Measurements from ENCODE around the gene CALHM3.
"Not testable (repeated sequence)": the region's sequence is repeated elsewhere in the genome, so short reads cannot be mapped to it uniquely, and the experiment has no call there.

CALHM3 gene, protein sequence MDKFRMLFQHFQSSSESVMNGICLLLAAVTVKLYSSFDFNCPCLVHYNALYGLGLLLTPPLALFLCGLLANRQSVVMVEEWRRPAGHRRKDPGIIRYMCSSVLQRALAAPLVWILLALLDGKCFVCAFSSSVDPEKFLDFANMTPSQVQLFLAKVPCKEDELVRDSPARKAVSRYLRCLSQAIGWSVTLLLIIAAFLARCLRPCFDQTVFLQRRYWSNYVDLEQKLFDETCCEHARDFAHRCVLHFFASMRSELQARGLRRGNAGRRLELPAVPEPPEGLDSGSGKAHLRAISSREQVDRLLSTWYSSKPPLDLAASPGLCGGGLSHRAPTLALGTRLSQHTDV

DNA sequence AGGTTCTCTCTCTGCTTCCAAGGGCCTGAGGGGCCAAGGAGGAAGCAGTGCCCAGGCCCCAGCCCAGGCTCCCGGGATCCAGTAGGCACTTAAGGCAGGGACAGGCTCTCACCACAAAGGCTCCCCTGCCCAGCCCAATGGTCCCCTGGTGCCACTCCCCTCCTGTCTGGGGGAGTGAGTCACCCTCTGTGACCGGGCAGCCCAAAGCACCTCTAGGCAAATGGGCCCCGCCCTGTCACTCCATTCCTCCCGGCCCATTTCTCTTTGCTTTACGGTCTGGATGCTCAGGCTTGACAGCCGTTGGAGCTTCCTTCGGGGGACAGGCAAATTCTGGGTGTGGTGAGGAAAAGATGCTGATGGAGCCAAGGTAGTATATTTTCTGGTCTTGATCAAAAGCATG lies at the start of gene CALHM3:
Gene CALHM3 (minus strand): TSS at position 106 of the 400 bp plus-strand sequence. CDS start 208 bp downstream, outside the sequence.
- in situ Hi-C loops (cut with HindIII; ENCODE audit: low pct_ligation_motif_present, low pct_unique_long_range_greater_than_20kb, low sequenced_read_pairs) = no loop called here

DNA sequence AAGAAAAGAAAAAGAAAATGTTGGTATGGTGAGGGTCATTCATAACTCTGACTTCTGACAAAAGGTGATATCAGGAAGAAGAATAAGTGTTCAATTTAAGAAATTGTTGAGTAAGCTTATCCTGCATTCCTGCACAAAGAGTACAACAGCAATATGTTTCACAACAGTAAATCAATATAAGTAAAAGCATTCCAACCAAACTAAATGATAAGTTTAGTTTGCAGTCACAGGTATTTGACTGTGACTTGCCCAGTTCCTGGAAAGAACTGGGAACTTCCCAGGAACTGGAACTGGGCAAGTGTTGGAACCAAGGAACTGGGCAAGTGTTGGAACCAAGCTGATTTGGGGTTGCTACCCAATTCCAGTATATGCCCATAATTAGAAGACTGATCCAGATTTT lies 49.5 kb upstream of the CALHM3 start:
- DNase-seq = no peak
- in situ Hi-C loops (cut with HindIII; ENCODE audit: low pct_ligation_motif_present, low pct_unique_long_range_greater_than_20kb, low sequenced_read_pairs) = no loop called here

More for the DNA sequence above, at the start of gene CALHM3:
- DNase-seq = no peak

DNA sequence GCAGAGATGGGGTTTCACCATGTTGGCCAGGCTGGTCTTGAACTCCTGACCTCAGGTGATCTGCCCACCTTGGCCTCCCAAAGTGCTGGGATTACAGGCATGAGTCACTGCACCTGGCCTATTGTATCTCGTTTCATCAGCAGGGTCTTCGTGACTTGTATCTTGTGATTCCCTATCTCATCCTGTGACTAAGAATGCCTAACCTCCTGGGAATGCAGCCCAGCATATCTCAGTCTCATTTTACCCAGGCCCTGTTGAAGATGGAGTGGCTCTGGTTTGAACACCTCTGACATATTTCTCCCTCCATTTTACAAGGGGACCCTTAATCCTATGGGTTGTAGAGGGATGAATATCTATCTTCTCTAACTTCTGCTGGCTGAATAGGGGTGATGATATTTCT lies 48.4 kb upstream of the CALHM3 start:
- in situ Hi-C loops (cut with HindIII; ENCODE audit: low pct_ligation_motif_present, low pct_unique_long_range_greater_than_20kb, low sequenced_read_pairs) = not testable (repeated sequence)
- DNase-seq = peak; percentile 32

DNA sequence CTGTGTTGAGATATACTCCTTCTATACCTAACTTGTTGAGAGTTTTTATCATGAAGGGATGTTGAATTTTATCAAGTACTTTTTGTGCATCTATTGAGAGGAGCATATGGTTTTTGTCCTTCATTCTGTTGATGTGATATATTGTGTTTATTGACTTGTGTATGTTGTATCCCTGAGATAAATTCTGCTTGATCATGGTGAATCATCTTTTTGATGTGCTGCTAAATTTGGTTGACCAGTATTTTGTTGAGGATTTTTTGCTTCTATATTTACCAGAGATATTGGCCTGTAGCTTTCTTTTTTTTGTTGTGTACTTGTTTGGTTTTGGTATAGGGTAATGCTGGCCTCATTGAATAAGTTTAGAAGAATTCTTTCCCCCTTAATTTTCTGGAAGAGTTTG lies 46.9 kb upstream of the CALHM3 start:
- in situ Hi-C loops (cut with HindIII; ENCODE audit: low pct_ligation_motif_present, low pct_unique_long_range_greater_than_20kb, low sequenced_read_pairs) = no loop called here
- DNase-seq = no peak

DNA sequence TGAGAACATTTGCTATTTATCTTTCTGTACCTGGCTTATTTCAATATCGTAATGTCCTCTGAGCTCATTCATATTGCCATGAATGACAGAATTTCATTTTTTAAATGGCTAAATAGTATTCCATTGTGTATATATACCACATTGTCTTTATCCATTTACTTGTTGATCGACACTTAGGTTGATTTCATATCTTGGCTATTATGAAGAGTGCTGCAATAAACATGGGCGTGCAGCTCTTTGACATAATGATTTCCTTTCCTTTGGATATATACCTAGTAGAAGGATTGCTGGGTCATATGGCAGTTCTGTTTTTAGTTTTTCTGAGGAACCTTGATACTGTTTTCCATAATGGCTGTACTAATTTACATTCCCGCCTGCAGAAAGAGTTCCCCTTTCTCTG lies 44.6 kb upstream of the CALHM3 start:
- DNase-seq = no peak
- in situ Hi-C loops (cut with HindIII; ENCODE audit: low pct_ligation_motif_present, low pct_unique_long_range_greater_than_20kb, low sequenced_read_pairs) = no loop called here

DNA sequence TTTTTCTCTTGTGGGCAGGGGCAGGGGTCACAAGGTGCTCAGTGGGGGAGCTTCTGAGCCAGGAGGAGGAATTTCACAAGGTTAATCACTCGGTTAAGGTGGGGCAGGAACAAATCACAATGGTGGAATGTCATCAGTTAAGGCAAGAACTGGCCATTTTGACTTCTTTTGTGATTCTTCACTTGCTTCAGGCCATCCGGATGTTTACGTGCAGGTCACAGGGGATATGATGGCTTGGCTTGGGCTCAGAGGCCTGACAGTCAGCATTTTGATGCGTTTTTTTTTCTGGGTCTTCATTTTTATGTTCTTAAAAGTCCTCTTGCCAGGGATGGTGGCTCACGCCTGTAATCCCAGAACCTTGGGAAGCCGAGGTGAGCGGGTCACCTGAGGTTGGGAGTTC lies 43.0 kb upstream of the CALHM3 start:
- DNase-seq; in situ Hi-C loops (cut with HindIII; ENCODE audit: low pct_ligation_motif_present, low pct_unique_long_range_greater_than_20kb, low sequenced_read_pairs): not testable (repeated sequence)

DNA sequence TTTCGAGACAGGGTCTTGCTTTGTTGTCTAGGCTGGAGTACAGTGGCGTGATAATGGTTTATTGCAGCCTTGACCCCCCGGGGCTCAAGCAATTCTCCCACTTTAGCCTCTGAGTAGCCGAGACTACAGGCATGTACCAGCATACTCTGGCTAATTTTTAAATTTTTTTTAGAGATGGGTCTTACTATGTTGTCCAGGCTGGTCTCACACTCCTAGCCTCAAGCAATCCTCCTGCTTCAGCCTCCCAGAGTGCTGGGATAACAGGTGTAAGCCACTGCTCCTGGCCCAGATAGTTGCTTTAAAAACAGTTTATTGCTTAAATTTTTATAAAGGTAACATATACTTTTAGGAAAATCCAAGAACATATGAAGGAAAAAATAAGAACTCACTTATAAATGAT lies 40.8 kb upstream of the CALHM3 start:
- no peak for DNase-seq
- in situ Hi-C loops (cut with HindIII; ENCODE audit: low pct_ligation_motif_present, low pct_unique_long_range_greater_than_20kb, low sequenced_read_pairs) = no loop called here

DNA sequence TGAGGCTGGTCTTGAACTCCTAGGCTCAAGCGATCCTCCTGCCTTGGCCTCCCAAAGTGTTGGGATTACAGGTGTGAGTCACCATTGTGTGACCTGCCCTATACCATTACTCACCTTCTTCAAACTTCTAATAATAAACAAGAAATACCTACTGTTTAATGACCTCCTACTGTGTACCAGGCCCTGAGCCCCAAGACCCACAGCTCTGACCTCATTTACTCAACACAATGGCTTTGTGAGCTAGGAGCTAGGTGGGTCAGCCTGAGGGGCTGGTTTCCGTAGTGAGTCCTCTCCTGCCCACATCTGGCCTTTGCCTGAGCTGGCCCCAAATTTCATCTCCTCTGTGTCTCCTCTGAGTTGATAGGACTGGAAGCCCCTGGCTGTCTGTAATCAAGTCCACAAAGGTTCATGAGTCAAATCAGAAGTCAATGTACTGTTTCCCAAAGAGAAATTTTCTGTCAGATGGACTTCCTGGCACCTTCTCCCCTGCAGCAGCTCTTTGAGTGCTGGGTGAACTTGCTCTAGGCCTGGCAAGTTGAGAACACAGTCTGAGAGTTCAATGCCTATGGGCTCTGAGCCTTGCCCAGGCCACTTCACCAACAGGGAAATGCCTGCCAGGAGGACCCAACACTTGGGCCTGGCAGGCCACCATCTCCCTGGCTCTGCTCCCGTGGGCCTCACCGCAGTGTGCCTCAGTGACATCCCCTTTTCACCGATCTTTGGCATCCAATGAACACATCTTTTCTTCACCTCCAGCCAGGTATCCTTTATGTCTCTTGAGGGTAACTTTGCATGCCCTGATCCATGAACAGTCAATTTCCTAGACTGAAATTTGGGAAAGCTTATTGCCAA lies 38.4 kb upstream of the CALHM3 start:
- in situ Hi-C loops (cut with HindIII; ENCODE audit: low pct_ligation_motif_present, low pct_unique_long_range_greater_than_20kb, low sequenced_read_pairs) = no loop called here
- no peak for DNase-seq

DNA sequence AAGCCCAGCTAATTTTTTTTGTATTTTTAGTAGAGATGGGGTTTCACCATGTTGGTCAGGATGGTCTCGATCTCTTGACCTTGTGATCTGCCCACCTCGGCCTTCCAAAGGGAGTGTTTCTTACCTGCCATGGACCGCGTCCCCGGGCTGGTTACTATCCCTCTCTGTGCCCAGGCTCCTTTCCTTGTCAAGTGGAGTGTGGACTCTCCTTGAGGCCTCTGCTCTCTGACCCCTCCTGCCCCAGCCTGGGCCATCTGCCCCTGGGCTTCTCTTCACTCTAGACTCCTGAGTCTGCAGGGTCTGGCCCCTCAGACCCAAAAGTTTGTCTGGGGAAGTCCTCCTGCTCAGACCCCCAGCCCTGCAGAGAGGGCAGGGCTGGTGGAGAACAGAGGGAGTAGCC lies 35.2 kb upstream of the CALHM3 start:
- no peak for DNase-seq
- in situ Hi-C loops (cut with HindIII; ENCODE audit: low pct_ligation_motif_present, low pct_unique_long_range_greater_than_20kb, low sequenced_read_pairs) = no loop called here

DNA sequence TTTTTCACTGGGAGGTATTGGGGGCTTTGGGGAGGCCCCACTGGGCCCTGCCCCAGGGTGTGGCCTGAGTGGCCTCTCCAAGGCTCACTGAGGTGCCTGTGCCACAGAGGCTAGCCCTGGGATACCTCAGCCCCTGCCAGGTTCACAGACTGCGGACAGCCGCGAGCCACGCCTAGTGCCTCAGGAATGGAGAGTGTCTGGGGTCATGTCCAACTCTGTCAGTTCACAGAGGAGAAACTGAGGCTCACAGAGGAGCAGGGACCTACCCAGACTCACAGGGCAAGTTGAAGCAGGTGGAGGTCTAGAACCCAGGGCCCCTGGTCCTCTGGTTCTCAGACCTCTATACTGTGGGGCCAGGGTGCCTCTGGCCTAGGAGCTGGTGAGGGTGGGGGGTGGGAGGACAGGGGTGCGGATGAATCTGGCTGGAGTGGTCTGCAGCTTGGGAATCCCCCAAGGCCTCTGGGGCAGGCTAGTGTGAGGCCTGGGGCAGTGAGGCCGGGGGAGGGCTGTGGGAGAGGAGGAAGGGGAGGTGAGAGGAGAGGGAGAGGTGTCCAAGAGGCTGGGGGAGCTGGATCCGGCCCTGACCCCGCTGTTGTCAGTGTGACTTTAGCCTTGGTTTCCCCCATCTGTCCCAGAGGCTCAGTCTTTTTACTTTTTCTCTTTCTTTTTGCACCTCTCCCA lies 34.5 kb upstream of the CALHM3 start:
- DNase-seq = no peak
- in situ Hi-C loops (cut with HindIII; ENCODE audit: low pct_ligation_motif_present, low pct_unique_long_range_greater_than_20kb, low sequenced_read_pairs) = no loop called here

DNA sequence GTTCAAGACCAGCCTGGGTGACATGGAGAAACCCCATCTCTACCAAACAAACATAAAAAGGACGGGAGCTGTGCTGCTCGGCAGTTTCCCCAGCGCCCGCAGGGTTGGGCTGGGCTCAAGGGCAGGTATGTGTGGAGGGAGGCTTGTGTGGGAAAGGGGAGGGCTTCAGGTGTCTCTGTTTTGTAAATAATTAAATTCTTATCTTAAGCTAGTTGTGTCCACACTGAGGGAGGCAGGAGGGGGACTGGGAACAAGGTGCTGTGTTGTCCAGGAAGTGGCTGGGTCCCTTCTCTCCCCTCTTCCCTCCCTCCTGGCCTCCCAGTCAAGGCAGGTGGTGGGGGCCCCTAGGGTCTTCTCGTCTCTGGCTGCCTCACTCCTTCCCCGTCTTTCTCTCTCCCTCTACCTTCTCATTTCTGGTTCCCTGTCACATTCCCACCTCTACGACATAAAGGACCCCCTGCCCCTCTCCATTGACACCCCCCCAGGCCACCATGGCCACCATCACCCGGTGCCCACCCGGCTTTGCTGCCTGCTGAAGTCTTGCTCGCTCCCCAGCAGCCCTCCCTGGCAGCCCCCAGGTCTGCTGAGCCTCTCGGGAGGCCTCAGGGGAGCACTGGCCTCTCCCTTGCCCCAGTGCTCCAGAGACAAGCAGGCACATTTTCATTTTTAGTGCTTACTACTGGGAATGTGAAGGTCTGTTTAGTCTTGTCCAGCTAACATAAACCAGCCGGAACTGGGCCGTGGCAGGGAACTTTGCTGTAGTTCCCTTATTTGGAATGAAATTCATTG lies 33.7 kb upstream of the CALHM3 start:
- in situ Hi-C loops (cut with HindIII; ENCODE audit: low pct_ligation_motif_present, low pct_unique_long_range_greater_than_20kb, low sequenced_read_pairs) = no loop called here
- no peak for DNase-seq

DNA sequence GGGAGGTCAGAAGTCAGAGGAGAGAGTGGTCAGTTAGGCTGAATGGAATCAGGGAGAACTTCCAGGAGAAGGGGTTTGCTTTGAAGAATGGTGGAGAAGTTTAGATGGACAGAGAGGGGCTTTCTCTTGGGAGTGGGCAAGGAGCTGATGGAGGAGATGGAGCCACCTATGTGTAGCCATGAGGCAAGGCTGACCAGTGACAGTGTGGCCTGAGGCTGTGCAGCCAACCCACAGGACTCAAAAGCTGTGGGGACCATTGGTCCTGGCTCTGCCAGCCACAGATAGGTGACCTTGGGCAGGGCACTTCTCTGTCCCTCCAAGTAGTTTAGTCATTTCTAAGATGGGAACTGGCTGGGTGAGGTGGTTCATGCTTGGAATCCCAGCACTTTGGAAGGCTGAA lies 33.1 kb upstream of the CALHM3 start:
- in situ Hi-C loops (cut with HindIII; ENCODE audit: low pct_ligation_motif_present, low pct_unique_long_range_greater_than_20kb, low sequenced_read_pairs) = no loop called here
- DNase-seq = no peak

DNA sequence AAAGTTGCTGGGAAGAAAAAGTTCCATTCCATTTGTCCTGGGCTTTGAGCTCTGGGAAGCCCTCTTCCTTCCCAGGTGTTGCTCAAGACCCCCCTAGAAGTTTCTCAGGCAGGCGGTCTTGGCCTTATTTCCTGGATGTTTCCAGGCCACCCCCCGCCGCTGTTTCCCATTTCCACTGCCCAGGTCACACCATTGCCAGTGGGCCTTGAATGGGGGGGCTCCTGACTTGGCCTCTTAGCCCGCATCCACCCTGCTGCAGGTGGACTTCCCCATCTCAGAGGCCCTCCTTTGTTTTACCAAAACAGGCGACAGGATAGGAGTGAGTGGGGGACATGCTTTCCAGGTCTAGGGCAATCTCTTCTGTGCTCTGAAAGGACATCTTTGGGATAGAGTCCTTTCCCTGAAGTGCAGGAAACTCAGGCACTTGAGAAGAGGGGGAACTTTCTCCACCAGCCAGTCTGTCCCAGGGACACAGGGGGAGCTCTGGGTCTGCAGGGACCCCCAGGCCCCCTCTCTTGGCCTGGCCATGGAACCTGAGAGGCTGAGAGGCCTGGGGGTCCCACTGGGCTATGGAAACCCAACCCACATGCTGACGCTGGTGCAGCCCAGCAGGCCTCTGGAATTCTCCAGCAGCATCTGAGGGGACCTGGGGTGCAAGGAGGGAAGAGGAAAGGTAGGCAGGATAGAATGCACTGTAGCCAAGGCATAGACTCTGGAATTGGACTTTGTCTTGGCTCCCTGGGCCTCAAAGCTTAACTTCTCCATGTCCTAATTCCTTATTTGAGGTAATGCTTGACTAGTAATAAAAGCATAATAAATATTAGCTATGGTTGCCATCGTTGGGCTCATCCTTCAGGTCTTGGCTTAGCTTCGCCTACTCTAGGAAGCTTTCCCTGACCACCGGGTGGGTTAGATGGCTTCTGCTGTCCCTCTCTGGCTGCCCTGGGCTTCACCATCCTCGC lies 32.0 kb upstream of the CALHM3 start:
- no peak for DNase-seq
- in situ Hi-C loops (cut with HindIII; ENCODE audit: low pct_ligation_motif_present, low pct_unique_long_range_greater_than_20kb, low sequenced_read_pairs) = no loop called here

DNA sequence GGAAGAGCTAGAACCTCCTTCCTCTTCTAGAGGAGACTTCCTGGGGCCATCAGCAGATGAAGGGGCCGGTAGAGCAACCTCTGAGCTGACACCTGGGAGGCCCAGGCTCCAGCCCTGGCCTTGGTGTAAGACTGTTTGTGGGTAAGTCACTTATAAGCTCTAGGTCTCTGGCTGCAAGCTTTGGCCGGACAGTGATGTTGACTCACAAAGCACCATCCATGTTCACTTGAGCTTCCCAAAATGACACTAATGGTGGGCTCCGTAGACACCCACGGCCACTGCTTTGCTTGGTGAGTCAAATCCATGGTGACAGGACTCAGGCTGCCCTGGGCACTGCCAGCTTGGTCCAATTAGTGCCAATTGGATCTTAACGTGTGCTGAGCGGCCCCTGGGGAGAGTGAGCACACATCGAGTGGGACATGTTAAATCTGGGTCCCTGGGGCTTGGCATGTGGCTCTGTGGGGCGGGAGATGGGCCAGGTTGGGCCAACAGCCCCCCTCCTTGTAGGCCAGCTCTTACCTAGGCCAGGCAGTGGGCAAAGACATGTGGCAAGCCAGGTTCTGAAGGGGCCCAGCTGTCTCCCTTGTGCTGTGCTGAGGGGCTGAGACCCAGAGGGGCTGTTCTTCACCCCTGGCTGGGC lies 31.1 kb upstream of the CALHM3 start:
- DNase-seq = no peak
- in situ Hi-C loops (cut with HindIII; ENCODE audit: low pct_ligation_motif_present, low pct_unique_long_range_greater_than_20kb, low sequenced_read_pairs) = no loop called here

DNA sequence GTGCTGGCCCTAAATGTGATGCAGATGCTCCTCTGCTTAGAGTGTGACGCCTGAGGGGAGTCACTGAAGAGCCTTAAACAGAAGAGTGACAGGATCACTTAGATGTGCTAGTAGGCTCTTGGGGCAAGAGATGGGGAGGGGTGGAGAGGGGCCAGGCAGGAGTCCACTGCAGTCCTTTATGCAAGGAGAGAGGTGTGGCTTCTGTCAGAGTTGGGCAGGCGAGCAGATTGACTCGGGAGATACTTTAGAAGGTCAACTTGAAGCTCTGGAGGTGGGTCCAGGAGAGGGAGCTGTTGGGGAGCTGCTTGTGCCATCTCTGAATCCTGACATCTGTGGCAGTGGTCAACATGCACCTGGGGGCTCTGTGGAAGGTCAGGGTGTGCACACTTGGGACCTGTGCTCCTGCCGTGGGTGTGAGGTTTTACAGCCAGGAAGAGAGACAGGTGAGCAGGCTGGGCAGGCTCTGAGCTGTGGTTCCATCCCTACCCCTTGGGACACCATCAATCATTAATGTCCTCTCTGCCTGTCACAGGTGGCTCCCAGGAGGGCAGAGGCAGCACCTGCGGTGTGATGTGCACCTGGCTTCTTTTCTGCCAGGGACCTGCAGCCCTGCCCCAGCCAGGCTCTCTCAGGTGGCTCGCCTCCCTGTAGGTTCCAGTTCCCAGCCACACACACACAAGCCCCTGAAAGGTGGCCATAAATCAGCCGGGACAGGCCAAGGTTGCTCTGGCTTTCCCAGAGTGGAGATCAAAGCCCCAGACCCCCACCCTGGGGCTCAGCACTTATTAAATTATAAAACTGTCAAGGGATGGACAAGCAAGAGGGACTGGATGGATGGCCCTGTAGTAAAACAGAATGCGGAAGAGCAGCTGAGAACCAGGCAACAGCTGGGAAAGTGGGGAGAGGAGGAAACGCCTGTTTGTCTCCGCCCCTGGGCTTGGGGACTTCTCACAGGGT lies 28.5 kb upstream of the CALHM3 start:
- in situ Hi-C loops (cut with HindIII; ENCODE audit: low pct_ligation_motif_present, low pct_unique_long_range_greater_than_20kb, low sequenced_read_pairs) = no loop called here
- DNase-seq = no peak

DNA sequence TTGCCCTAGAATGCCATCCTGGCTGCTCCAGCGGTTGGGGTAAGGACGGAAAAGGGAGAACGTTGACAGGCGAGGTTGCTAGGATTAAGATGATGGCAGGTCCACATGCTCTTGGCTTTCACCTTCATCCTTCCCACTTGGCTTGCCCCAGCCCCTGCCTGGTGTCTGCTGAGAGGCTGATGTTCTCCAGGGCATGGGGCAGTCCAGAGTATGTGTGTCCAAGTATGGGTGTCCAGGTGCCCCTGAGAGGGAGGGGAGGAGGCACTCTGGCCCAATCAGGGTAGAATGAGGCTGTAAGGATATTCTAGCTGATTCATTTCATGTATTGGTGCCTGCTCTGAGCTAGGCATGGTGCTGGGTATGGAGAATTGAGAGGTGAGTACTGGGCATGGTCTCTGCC lies 27.0 kb upstream of the CALHM3 start:
- in situ Hi-C loops (cut with HindIII; ENCODE audit: low pct_ligation_motif_present, low pct_unique_long_range_greater_than_20kb, low sequenced_read_pairs) = no loop called here

More for the DNA sequence above, 27.0 kb upstream of the CALHM3 start:
- DNase-seq = no peak
